SK-N-MC (cell line): ENCODE data around the gene AK5.

Source experiments
- EZH2 ChIP-seq: fragments of 200-600 bp; sonication (generic); IDR thresholded peaks from one replicate; pipeline ENCODE4 v1.6.1; 2017; ENCODE audit warnings: antibody characterized with exemption
- FOXP2 ChIP-seq: optimal IDR thresholded peaks from 2 replicates; pipeline ENCODE3; 2011; ENCODE audit warnings: mild to moderate bottlenecking, moderate library complexity; ENCODE audit not compliant: insufficient read depth; ENCODE audit errors: extremely low read length, control extremely low read depth
- POLR2AphosphoS5 ChIP-seq: IDR thresholded peaks from 2 replicates; pipeline ENCODE4 v1.6.1; 2012; ENCODE audit warnings: mild to moderate bottlenecking, low read depth, low read length, borderline replicate concordance

- TF ChIP-seq EZH2 = no peak
- no peak for TF ChIP-seq POLR2AphosphoS5
- TF ChIP-seq FOXP2 = no peak
Measured at GRCh38 chr1:77465139-77465538, 183.3 kb downstream of the AK5 start.
